Activated B cell treated with CpG ODN at 0.5 μM for 24 hours (primary cell): Measurements from ENCODE around the gene INHBB. TPM values are rescaled to one million over a fixed set of nuclear protein-coding genes. Genes with fewer than 3 reads are reported as not detected.

Experiments used
- ATAC-seq: fragments of 200-7000 bp; cut with Tn5 transposase; one replicate; pipeline ENCODE4 v1.10.0; 2021; ENCODE audit warnings: low read depth, mild to moderate bottlenecking, moderate library complexity
- CTCF ChIA-PET: fragments of 350-600 bp; sonication (Branson Sonifier 250); formaldehyde crosslinking; loops from one replicate; lab custom pipeline; 2021; ENCODE audit warnings: antibody characterized with exemption; lab: Charles Lee
- POLR2A ChIA-PET: fragments of 350-600 bp; sonication (Branson Sonifier 250); formaldehyde crosslinking; loops from one replicate; lab custom pipeline; 2021; ENCODE audit warnings: antibody characterized with exemption; lab: Charles Lee
- DNase-seq: peaks from one replicate; pipeline ENCODE4 v3.0.0; 2022
- H3K27ac Mint-ChIP-seq: one replicate; pipeline ENCODE4 v1.8.0; 2020; ENCODE audit warnings: mixed read lengths
- H3K27me3 Mint-ChIP-seq: one replicate; pipeline ENCODE4 v1.8.0; 2021; ENCODE audit warnings: mixed read lengths
- H3K36me3 Mint-ChIP-seq: one replicate; pipeline ENCODE4 v1.8.0; 2021; ENCODE audit warnings: low read depth, mixed read lengths
- H3K4me1 Mint-ChIP-seq: one replicate; pipeline ENCODE4 v1.8.0; 2021; ENCODE audit warnings: mixed read lengths
- H3K4me3 Mint-ChIP-seq: one replicate; pipeline ENCODE4 v1.8.0; 2020; ENCODE audit warnings: mild to moderate bottlenecking, mixed read lengths
- H3K9me3 Mint-ChIP-seq: one replicate; pipeline ENCODE4 v1.8.0; 2020; ENCODE audit warnings: mixed read lengths
- intact Hi-C: fragments of 100-400 bp; cut with micrococcal nuclease; formaldehyde crosslinking; loops from one replicate; pipeline ENCODE4 v1.15.1; 2024
- total RNA-seq: library from RNA; stranded (reverse); gene quantifications from 2 replicates; pipeline ENCODE4 v1.2.3, GENCODE V29; 2022
- TF ChIP-seq, protein P1 (sequence below): fragments of 200-600 bp; IDR thresholded peaks from one replicate; pipeline ENCODE4 v1.8.0; 2022; ENCODE audit warnings: antibody characterized with exemption, mild to moderate bottlenecking

The INHBB gene
- total RNA-seq, 1 donor from 2014 or later: not detected

DNA sequence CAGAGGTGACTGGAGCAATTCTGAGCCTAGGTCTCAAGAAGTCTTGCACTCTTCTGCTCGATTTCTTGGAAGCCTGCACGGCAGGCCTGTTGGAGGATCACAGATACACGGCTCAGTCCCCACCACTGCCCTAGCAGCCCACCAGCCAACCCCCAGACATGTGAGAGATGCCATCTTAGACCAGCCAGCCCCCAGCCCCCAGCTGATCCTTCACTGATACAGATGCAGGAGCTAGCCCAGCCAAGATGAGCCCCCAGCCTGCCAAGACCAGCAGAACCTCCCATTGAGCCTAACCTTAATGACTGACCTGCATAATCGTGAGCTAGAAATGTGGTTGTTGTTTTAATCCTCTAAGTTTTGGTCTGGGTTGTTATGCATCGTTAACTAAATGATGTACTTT, 47.5 kb downstream of the INHBB start:
- Mint-ChIP-seq H3K27ac (no peak overlapping the region), H3K4me1 (no peaks in the 10 kb centered on the region), H3K9me3 (no peaks in the 10 kb centered on the region), H3K36me3 (no peaks in the 10 kb centered on the region), H3K27me3 (peaks cover 14% of the 10 kb centered on the region), H3K4me3 (no peak overlapping the region)
- ATAC-seq (no peak), DNase-seq (no peak)
- intact Hi-C loops: no loop called here
- ChIA-PET POLR2A (no interaction called here), CTCF (no interaction called here)
- TF ChIP-seq, protein P1, sequence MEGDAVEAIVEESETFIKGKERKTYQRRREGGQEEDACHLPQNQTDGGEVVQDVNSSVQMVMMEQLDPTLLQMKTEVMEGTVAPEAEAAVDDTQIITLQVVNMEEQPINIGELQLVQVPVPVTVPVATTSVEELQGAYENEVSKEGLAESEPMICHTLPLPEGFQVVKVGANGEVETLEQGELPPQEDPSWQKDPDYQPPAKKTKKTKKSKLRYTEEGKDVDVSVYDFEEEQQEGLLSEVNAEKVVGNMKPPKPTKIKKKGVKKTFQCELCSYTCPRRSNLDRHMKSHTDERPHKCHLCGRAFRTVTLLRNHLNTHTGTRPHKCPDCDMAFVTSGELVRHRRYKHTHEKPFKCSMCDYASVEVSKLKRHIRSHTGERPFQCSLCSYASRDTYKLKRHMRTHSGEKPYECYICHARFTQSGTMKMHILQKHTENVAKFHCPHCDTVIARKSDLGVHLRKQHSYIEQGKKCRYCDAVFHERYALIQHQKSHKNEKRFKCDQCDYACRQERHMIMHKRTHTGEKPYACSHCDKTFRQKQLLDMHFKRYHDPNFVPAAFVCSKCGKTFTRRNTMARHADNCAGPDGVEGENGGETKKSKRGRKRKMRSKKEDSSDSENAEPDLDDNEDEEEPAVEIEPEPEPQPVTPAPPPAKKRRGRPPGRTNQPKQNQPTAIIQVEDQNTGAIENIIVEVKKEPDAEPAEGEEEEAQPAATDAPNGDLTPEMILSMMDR: no peak

DNA sequence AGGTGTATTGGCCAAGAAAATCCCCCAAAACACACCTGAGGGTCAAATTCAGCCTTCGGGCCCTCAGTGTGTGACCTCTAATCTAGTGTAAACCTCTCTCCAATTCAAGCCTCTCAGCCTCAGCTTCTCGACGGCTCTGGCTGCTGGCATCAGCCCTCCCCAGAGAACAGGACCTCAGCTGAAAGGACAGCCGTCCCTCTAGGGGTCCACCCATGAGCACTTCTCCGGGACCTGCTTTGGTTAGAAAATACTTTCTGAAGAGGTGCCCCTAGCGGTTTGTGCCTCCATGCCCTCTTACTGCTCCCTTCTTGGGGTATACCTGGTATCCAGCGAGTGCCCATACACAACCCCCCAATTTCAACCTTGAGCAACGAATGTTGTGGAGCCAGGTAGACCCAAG, 48.8 kb downstream of the INHBB start:
- peak; percentile 2 for DNase-seq
- ATAC-seq: no peak
- ChIA-PET POLR2A (no interaction called here), CTCF (no interaction called here)
- Mint-ChIP-seq H3K27me3 (peaks cover 9% of the 10 kb centered on the region), H3K4me3 (no peak overlapping the region), H3K36me3 (no peaks in the 10 kb centered on the region), H3K27ac (no peak overlapping the region), H3K9me3 (no peaks in the 10 kb centered on the region), H3K4me1 (no peaks in the 10 kb centered on the region)
- intact Hi-C loops: no loop called here
- TF ChIP-seq, protein P1: no peak

DNA sequence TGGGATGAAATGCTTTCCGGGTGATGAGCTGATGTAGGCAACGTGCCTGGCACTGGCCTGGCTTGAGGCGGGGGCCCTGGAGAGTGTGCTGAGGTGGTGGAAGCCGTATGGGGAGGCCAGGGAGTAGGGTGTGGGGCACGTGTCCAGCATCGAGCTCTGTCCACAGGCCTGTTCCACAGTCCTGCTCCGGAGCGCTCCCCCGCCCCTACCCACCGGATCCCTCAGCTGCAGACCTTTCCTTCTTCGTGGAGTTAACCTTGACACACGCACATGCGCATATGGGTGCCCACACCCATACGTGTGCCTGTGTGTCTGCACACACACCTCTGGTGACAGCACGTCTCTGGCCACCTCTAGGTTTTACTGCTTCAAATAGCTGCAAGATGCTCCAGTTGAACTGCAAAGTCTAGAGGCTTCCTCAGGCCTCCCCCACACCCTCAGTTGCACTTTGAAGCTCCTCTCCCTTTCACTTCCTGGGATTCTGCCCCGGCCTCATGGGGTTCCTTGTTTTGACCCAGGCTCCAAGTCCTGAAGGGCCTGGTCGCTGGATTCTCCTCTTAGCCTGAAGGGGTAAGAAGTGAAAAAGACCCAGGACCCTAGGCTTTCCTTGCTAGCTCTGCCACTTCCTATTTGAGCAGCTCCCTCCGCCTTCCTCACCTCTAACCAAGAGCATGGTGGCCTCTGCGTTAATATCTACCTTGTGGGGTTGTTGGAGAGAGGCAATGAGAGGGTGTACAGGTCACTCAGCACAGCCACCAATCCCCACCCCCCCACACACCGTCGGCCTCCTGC, 49.5 kb downstream of the INHBB start:
- H3K36me3 Mint-ChIP-seq: no peaks in the 10 kb centered on the region
- DNase-seq (peak; percentile 6), ATAC-seq (no peak)
- ChIA-PET CTCF (no interaction called here), POLR2A (no interaction called here)
- TF ChIP-seq, protein P1: no peak
- H3K27ac Mint-ChIP-seq: no peak overlapping the region
- intact Hi-C loops: no loop called here
- no peak overlapping the region for H3K4me3 Mint-ChIP-seq
- H3K27me3 Mint-ChIP-seq: peaks cover 7% of the 10 kb centered on the region
- H3K4me1 Mint-ChIP-seq: no peaks in the 10 kb centered on the region
- no peaks in the 10 kb centered on the region for H3K9me3 Mint-ChIP-seq

DNA sequence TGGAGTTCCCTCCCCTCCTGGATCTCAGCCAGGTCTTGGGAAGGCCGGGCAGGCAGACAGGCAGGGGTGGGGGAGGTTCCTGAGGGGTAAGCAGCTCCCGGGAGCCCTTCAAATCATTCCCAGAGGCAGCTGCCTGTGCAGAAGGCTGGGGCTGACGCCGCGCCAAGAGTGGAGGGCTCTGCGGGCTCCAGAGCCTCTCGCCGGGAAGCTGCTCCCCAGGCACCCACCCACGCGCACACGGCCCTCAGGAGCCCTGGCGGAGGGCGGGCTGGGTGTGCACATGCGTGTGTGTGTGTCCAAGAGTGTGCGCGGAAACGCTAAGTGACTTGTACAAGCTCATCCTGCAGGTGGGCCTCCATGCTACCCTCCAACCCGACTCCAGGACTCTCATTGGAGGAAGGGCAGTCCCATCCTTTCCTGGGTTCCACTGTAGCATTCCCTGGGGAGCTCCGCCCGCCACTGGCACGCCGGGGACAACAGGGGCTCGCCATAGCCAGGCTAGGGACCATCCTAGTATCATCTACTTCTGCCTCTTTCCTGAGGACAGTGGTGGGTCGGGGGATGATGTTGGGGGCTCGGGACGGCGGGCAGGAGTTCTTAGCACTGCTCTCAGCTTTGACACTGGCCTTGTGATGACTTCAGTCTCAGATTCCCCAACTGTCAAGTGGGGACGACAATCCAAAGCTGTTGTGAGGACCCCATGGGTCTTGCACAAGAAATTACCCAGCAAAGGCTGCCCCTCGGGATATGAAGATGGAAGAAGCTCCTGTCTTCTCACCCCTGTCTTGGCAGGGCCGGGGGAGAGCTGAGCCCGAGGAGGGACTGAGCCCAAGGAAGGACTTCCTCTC, 50.3 kb downstream of the INHBB start:
- no peak overlapping the region for H3K4me3 Mint-ChIP-seq
- H3K4me1 Mint-ChIP-seq: no peaks in the 10 kb centered on the region
- H3K27ac Mint-ChIP-seq: no peak overlapping the region
- TF ChIP-seq, protein P1: no peak
- ChIA-PET CTCF (no interaction called here), POLR2A (no interaction called here)
- ATAC-seq (no peak), DNase-seq (peak; percentile 5)
- no peaks in the 10 kb centered on the region for H3K9me3 Mint-ChIP-seq
- intact Hi-C loops: no loop called here
- no peaks in the 10 kb centered on the region for H3K36me3 Mint-ChIP-seq
- H3K27me3 Mint-ChIP-seq: peaks cover 7% of the 10 kb centered on the region
